K562 (cell line): Measurements from ENCODE around the gene RHOXF1. TPM values are rescaled to one million over a fixed set of nuclear protein-coding genes. Genes with fewer than 3 reads are reported as not detected.

Source experiments
- ATAC-seq: fragments of 200-7000 bp; cut with Tn5 transposase; 3 replicates; pipeline ENCODE4 v1.9.1; 2020; ENCODE audit warnings: moderate library complexity
- BruUV-seq: library from RNA; stranded (reverse); fragments of 400-500 nt; replicated peaks from 2 replicates; lab custom pipeline; 2021; lab: Mats Ljungman, UMichigan
- CTCF ChIA-PET: fragments of 300-600 bp; formaldehyde crosslinking; extraction: SDS; loops from one replicate; lab custom pipeline; 2021; ENCODE audit warnings: low intra/inter-chr PET ratio; lab: Yijun Ruan, JAX
- POLR2A ChIA-PET: fragments of 300-600, 350-650 bp; sonication (Branson Sonifier 250); formaldehyde crosslinking; extraction: SDS; loops from one replicate; lab custom pipeline; 2021; ENCODE audit warnings: antibody characterized with exemption, inconsistent platforms; lab: Yijun Ruan, JAX
- DNase-seq, 4 experiments: peaks; one replicate each; pipeline versions ENCODE4 v3.0.0 to v3.0.0-alpha.2; 2011 to 2018; ENCODE audit warnings: low spot score in 3 of 4, mixed read lengths in 3 of 4; ENCODE audit errors: extremely low read depth in 1 of 4
- FAIRE-seq: peaks from 2 replicates; lab custom pipeline; 2011; peaks lifted over from hg19 to GRCh38; lab: Jason Lieb, UNC
- H2AFZ ChIP-seq: 2 replicates; pipeline ENCODE4 v1.6.0; 2011; ENCODE audit warnings: low read depth, low read length, control low read depth, inconsistent platforms
- H3K27ac ChIP-seq: fragments of 200-600 bp; 3 replicates; pipeline ENCODE4 v1.8.0; 2011; ENCODE audit warnings: low read depth, mild to moderate bottlenecking, control low read depth, inconsistent platforms, low read length, moderate library complexity, mixed read lengths; ENCODE audit errors: extremely low read depth
- H3K27me3 ChIP-seq, 2 experiments: fragments of 300-600 bp in 1 of 2; 2 replicates in 1 of 2; 3 replicates in 1 of 2; pipeline versions ENCODE4 v1.6.0 to v1.8.0; 2011; ENCODE audit warnings: inconsistent platforms in 2 of 2, low read length in 2 of 2, mild to moderate bottlenecking in 1 of 2, mixed read lengths in 1 of 2, moderate library complexity in 1 of 2; ENCODE audit not compliant: control insufficient read depth in 2 of 2, insufficient read depth in 2 of 2
- H3K36me3 ChIP-seq: fragments of 300-600 bp; 3 replicates; pipeline ENCODE4 v1.8.0; 2011; ENCODE audit warnings: mild to moderate bottlenecking, low read length, inconsistent platforms; ENCODE audit not compliant: control insufficient read depth, insufficient read depth
- H3K4me1 ChIP-seq, 2 experiments: fragments of 200-600 bp in 1 of 2; replicated peaks in 1 of 2; 2 replicates in 1 of 2; 3 replicates in 1 of 2; pipeline versions ENCODE4 v1.5.1 to v1.8.0; 2011; ENCODE audit warnings: inconsistent platforms in 2 of 2, low read length in 2 of 2, mild to moderate bottlenecking in 1 of 2, mixed read lengths in 1 of 2, moderate library complexity in 1 of 2; ENCODE audit not compliant: control insufficient read depth in 2 of 2, insufficient read depth in 2 of 2
- H3K4me2 ChIP-seq: 2 replicates; pipeline ENCODE4 v1.6.1; 2011; ENCODE audit warnings: low read length, control low read depth, inconsistent platforms, mixed read lengths; ENCODE audit not compliant: insufficient read depth
- H3K4me3 ChIP-seq: fragments of 200-600 bp; sonication (generic), shearing (Covaris generic); 2 replicates; pipeline ENCODE4 v1.5.1; 2016; ENCODE audit warnings: control low read depth, inconsistent platforms
- H3K79me2 ChIP-seq: fragments of 200-600 bp; 3 replicates; pipeline ENCODE4 v1.8.0; 2011; ENCODE audit warnings: low read length, inconsistent platforms; ENCODE audit not compliant: control insufficient read depth, insufficient read depth
- H3K9ac ChIP-seq, 2 experiments: 2 replicates each; pipeline versions ENCODE4 v1.6.0 to v1.6.1; 2011; ENCODE audit warnings: low read depth in 2 of 2, low read length in 2 of 2, control low read depth in 1 of 2, inconsistent platforms in 1 of 2, mild to moderate bottlenecking in 1 of 2, mixed read lengths in 1 of 2; ENCODE audit not compliant: insufficient read depth in 1 of 2
- H3K9me1 ChIP-seq: one replicate; pipeline ENCODE4 v1.6.0; 2011; ENCODE audit warnings: inconsistent platforms, mild to moderate bottlenecking, low read length, moderate library complexity; ENCODE audit not compliant: control insufficient read depth, insufficient read depth
- H3K9me3 ChIP-seq: replicated peaks from 2 replicates; pipeline ENCODE4 v1.5.1; 2011; ENCODE audit warnings: low read depth, low read length, inconsistent platforms; ENCODE audit not compliant: control insufficient read depth, insufficient read depth
- H4K20me1 ChIP-seq: replicated peaks from 2 replicates; pipeline ENCODE4 v1.6.1; 2011; ENCODE audit warnings: low read length, inconsistent platforms, mixed read lengths; ENCODE audit not compliant: control insufficient read depth, insufficient read depth
- ADNP ChIP-seq: fragments of 200-800 bp; sonication (Bioruptor generic); IDR thresholded peaks from 2 replicates; pipeline ENCODE4 v1.6.1; 2016; ENCODE audit warnings: missing genetic modification characterization, missing compliant biosample characterization
- CBX5 ChIP-seq: IDR thresholded peaks from 2 replicates; pipeline ENCODE4 v1.6.1; 2014; ENCODE audit warnings: low read depth, borderline replicate concordance
- EWSR1 ChIP-seq: fragments of 450-650 bp; IDR thresholded peaks from 2 replicates; pipeline ENCODE4 v1.6.1; 2018; ENCODE audit warnings: borderline replicate concordance, mild to moderate bottlenecking, low read depth, moderate library complexity; ENCODE audit not compliant: partially characterized antibody
- SIN3B ChIP-seq: fragments of 450-650 bp; IDR thresholded peaks from 2 replicates; pipeline ENCODE4 v1.6.1; 2017; ENCODE audit warnings: low read depth, mild to moderate bottlenecking, moderate library complexity
- SLC30A9 ChIP-seq: fragments of 250-450 bp; sonication (Bioruptor Pico); IDR thresholded peaks from 2 replicates; pipeline ENCODE4 v1.8.0; 2022; ENCODE audit warnings: mild to moderate bottlenecking, moderate library complexity
- ZFP36 ChIP-seq: fragments of 150-350 bp; IDR thresholded peaks from 2 replicates; pipeline ENCODE4 v1.6.1; 2018; ENCODE audit warnings: low read length, low read depth; ENCODE audit not compliant: partially characterized antibody
- ZKSCAN3 ChIP-seq: fragments of 250-450 bp; sonication (Bioruptor Pico); IDR thresholded peaks from 2 replicates; pipeline ENCODE4 v1.4.0; 2020
- ZNF695 ChIP-seq: fragments of 450-650 bp; formaldehyde crosslinking; IDR thresholded peaks from 2 replicates; pipeline ENCODE4 v1.4.0; 2020; ENCODE audit warnings: mild to moderate bottlenecking, moderate library complexity
- WGBS: fragments of 100-300 bp; shearing (Covaris generic); methylation state at CpG from one replicate; pipeline ENCODE4 v1.1.6; 2016; ENCODE audit warnings: low coverage, mixed read lengths; ENCODE audit not compliant: insufficient coverage; ENCODE audit errors: missing lambda C conversion rate; 5-methylcytosine and 5-hydroxymethylcytosine counted together
- in situ Hi-C: fragments of 300-500 bp; cut with MboI; formaldehyde crosslinking; loops from 4 replicates; pipeline ENCODE4 v1.15.0; 2018; ENCODE audit warnings: inconsistent platforms, mixed read lengths
- intact Hi-C: fragments of 100-400 bp; cut with micrococcal nuclease; formaldehyde crosslinking; loops from 2 replicates; pipeline ENCODE4 v1.14.2; 2022
- polyA plus RNA-seq, 8 experiments: library from polyadenylated mRNA; depleted of rRNA in 4 of 8; stranded (reverse) in 5 of 8; unstranded in 3 of 8; fragments of >200 nt; fragmentation: Nextera tagmentation in 2 of 8; fragmentation: Illumina TruSeq in 1 of 8; extraction: Ambion mirVana in 2 of 8; extraction: Trizol in 1 of 8; gene quantifications; 2 replicates each; pipeline versions ENCODE4 v1.2.1 to v1.2.3, GENCODE V29; 2011 to 2014; ENCODE audit warnings: inconsistent platforms in 1 of 8, missing spikeins in 1 of 8
- total RNA-seq, 7 experiments: library from RNA; depleted of rRNA in 6 of 7; stranded (reverse); fragments of >200 nt in 6 of 7; fragmentation: Illumina TruSeq in 2 of 7; extraction: Trizol in 2 of 7; gene quantifications; 2 replicates each; pipeline versions ENCODE4 v1.2.1 to v1.2.3, GENCODE V29; 2011 to 2021; ENCODE audit warnings: low replicate concordance in 1 of 7
- TF ChIP-seq, protein P1 (sequence below): sonication (generic); formaldehyde crosslinking; IDR thresholded peaks from 2 replicates; pipeline ENCODE4 v1.8.0; 2022; ENCODE audit warnings: missing genetic modification reagents, mild to moderate bottlenecking, moderate library complexity, borderline replicate concordance

The RHOXF1 gene
- total and polyA plus RNA-seq, 9 of the 15 experiments (the other 6 are each of a cell fraction or from before 2014, with no cell fraction given), result 0.17 TPM; not detected in 8

DNA sequence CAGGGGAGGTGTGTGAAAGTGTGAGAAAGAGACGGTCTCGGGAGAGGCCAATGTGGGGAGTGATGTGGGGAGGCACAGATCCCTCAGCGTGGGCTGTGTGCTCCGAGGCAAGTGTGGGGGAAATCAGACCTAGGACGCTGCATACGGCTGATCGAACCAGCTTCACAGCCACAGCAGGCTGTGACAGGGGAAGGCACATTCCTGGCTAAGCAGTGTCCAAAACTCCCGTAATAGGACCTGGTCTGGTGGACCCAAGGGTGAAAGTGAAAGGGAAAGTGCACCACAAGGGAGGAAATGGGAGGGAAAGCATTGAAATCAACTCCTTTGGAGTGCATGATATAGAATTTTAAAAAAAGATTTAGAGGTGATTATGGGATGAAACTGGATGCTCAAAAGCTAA lies 31.8 kb upstream of the RHOXF1 start:
- no peak overlapping the region for H3K27ac ChIP-seq
- H4K20me1 ChIP-seq, result no peaks in the 10 kb centered on the region
- H3K9me3 ChIP-seq, result no peaks in the 10 kb centered on the region; the same call in 1 of the 2 replicates
- ATAC-seq, result no peak
- H3K4me2 ChIP-seq, result no peak overlapping the region
- H2AFZ ChIP-seq, result no peak overlapping the region
- no peak overlapping the region for H3K4me3 ChIP-seq
- POLR2A ChIA-PET, result no interaction called here
- CTCF ChIA-PET, result interaction anchor here (0.6 kb wide), 1 partner anchor 161 kb away, joined by 3 read pairs; no protein-coding TSS in a partner anchor
- intact Hi-C loops, result loop anchor here (10.0 kb wide), 1 partner anchor 53 kb away; no protein-coding TSS in a partner anchor
- FAIRE-seq, result no peak
- no peaks in the 10 kb centered on the region for H3K27me3 ChIP-seq
- DNase-seq, result no peak
- no TSS peak for BruUV-seq
- no peaks in the 10 kb centered on the region for H3K9me1 ChIP-seq
- no peaks in the 10 kb centered on the region for H3K79me2 ChIP-seq
- in situ Hi-C loops, result loop anchor here (5.0 kb wide), 1 partner anchor 60 kb away; no protein-coding TSS in a partner anchor
- WGBS, result 73% methylated on average over 1 of the region's 8 CpGs
- H3K9ac ChIP-seq, result no peak overlapping the region
- no peaks in the 10 kb centered on the region for H3K36me3 ChIP-seq
- peaks cover 8 to 15% of the 10 kb centered on the region in 2 experiments; a peak in 4 of 5 replicates for H3K4me1 ChIP-seq
- TF ChIP-seq ZFP36 (peak; percentile 45), SIN3B (no peak), ADNP (tag) (no peak), SLC30A9 (CRISPR knock-in tag) (no peak), CBX5 (0 out of 2 replicates have a peak, but pooled peaks have one; percentile 54), ZNF695 (no peak), ZKSCAN3 (CRISPR knock-in tag) (no peak), EWSR1 (no peak)
- TF ChIP-seq, protein P1, sequence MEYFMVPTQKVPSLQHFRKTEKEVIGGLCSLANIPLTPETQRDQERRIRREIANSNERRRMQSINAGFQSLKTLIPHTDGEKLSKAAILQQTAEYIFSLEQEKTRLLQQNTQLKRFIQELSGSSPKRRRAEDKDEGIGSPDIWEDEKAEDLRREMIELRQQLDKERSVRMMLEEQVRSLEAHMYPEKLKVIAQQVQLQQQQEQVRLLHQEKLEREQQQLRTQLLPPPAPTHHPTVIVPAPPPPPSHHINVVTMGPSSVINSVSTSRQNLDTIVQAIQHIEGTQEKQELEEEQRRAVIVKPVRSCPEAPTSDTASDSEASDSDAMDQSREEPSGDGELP, result no peak
